ENCODE results near the gene ELMO1. TPM values are rescaled to one million over a fixed set of nuclear protein-coding genes. Genes with fewer than 3 reads are reported as not detected.

Gene ELMO1
- total RNA-seq, 2 donors from 2014 or later, result 66.0 to 72.2 TPM

DNA sequence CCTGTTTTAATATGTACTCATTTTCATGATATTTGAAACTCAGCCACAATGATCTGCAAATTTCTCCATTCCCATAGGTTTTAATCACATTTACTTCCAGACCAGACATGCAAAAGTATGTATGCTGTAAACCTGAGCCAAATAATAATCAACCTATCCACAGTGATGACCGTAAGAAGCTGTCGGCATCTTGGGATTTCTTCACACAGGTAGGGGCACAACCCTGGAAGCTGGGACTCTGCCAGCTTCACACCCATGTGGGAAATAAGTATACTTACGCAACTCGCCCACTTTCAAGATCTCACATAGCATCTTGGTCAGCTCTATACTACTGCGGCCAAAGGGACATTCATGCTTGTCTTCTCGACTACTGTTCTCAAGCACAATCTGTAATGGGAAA lies 352.3 kb downstream of the ELMO1 start:
- TF ChIP-seq, protein P1, sequence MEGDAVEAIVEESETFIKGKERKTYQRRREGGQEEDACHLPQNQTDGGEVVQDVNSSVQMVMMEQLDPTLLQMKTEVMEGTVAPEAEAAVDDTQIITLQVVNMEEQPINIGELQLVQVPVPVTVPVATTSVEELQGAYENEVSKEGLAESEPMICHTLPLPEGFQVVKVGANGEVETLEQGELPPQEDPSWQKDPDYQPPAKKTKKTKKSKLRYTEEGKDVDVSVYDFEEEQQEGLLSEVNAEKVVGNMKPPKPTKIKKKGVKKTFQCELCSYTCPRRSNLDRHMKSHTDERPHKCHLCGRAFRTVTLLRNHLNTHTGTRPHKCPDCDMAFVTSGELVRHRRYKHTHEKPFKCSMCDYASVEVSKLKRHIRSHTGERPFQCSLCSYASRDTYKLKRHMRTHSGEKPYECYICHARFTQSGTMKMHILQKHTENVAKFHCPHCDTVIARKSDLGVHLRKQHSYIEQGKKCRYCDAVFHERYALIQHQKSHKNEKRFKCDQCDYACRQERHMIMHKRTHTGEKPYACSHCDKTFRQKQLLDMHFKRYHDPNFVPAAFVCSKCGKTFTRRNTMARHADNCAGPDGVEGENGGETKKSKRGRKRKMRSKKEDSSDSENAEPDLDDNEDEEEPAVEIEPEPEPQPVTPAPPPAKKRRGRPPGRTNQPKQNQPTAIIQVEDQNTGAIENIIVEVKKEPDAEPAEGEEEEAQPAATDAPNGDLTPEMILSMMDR (IDR thresholded peaks at IDR 0.05), result no peak
- no peaks in the 10 kb centered on the region for H3K9me3 ChIP-seq
- DNase-seq (ENCODE audit: low spot score) (no peak), ATAC-seq (ENCODE audit: insufficient number of reproducible peaks, low FRiP score, low read depth) (no peak)
- H3K27ac ChIP-seq, result no peak overlapping the region
- no peaks in the 10 kb centered on the region for H3K27me3 ChIP-seq (replicated peaks; ENCODE audit: insufficient read depth)
- H3K36me3 ChIP-seq, result no peaks in the 10 kb centered on the region
- H3K4me1 ChIP-seq (ENCODE audit: control insufficient read depth in 1 of 2, low read depth in 2 of 2), result no peaks in the 10 kb centered on the region
- no peak overlapping the region for H3K4me3 ChIP-seq

GRCh38 chr7:37095122-37095521 lies 353.5 kb downstream of the ELMO1 start:
- peaks cover 6 to 7% of the 10 kb centered on the region in 2 donors for H3K4me1 ChIP-seq (ENCODE audit: control insufficient read depth in 1 of 2, low read depth in 2 of 2)
- no peak for ATAC-seq (ENCODE audit: insufficient number of reproducible peaks, low FRiP score, low read depth)
- H3K9me3 ChIP-seq, result no peaks in the 10 kb centered on the region
- TF ChIP-seq, protein P1 (IDR thresholded peaks at IDR 0.05), result no peak
- no peaks in the 10 kb centered on the region for H3K36me3 ChIP-seq
- DNase-seq (ENCODE audit: low spot score), result no peak
- H3K4me3 ChIP-seq, result no peak overlapping the region
- no peaks in the 10 kb centered on the region for H3K27me3 ChIP-seq (replicated peaks; ENCODE audit: insufficient read depth)
- H3K27ac ChIP-seq, result no peak overlapping the region

GRCh38 chr7:37093257-37093656 lies 355.4 kb downstream of the ELMO1 start:
- H3K4me3 ChIP-seq, result no peak overlapping the region
- no peak for ATAC-seq (ENCODE audit: insufficient number of reproducible peaks, low FRiP score, low read depth)
- TF ChIP-seq, protein P1 (IDR thresholded peaks at IDR 0.05), result no peak
- no peaks in the 10 kb centered on the region for H3K9me3 ChIP-seq
- DNase-seq (ENCODE audit: low spot score), result no peak
- no peaks in the 10 kb centered on the region for H3K36me3 ChIP-seq
- no peak overlapping the region for H3K27ac ChIP-seq
- peaks cover 7 to 14% of the 10 kb centered on the region in 2 donors for H3K4me1 ChIP-seq (ENCODE audit: control insufficient read depth in 1 of 2, low read depth in 2 of 2)
- no peaks in the 10 kb centered on the region for H3K27me3 ChIP-seq (replicated peaks; ENCODE audit: insufficient read depth)

DNA sequence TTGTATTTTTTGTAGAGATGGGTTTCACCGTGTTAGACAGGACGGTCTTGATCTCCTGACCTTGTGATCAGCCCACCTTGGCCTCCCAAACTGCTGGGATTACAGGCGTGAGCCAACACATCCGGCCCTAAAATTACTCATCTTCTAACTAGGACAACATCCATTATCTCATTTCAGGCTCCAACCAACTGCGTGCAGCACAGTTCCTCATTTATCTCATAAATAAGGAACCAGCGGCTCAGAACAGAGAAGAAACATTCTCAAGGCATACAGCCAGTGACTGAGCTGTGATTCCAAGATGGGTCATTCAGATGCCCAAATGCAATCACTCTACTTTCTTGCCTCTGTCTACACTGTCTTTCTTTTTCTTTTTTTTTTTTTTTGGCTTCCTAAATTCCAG lies 356.1 kb downstream of the ELMO1 start:
- DNase-seq (ENCODE audit: low spot score) (no peak), ATAC-seq (ENCODE audit: insufficient number of reproducible peaks, low FRiP score, low read depth) (no peak)
- TF ChIP-seq, protein P1 (IDR thresholded peaks at IDR 0.05), result no peak
- Histone ChIP-seq H3K36me3 (no peaks in the 10 kb centered on the region), H3K4me3 (no peak overlapping the region), H3K27me3 (replicated peaks; ENCODE audit: insufficient read depth) (no peaks in the 10 kb centered on the region), H3K27ac (no peak overlapping the region), H3K4me1 (ENCODE audit: control insufficient read depth in 1 of 2, low read depth in 2 of 2) (peaks cover 7 to 14% of the 10 kb centered on the region in 2 donors), H3K9me3 (no peaks in the 10 kb centered on the region)

DNA sequence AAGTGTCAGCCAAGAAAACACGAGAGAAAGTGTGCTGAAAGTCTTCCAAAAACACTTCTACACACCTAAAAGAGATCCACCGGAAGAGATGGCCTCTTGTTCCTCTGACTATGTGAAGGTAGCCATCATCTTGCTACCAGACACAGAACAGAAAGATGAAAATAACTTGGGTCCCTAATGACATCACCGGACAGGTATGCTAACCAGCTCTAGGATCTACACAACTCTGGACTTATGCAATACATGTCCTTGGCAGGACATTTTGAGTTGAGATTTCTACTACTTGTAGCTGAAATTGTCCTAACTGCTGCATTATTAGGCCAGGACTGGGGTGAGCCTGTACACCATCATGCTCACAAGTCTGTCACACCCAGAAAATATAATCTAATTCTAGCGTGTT lies 358.7 kb downstream of the ELMO1 start:
- no peak overlapping the region for H3K4me3 ChIP-seq
- no peak for DNase-seq (ENCODE audit: low spot score)
- H3K4me1 ChIP-seq (ENCODE audit: control insufficient read depth in 1 of 2, low read depth in 2 of 2), result peaks cover 7 to 14% of the 10 kb centered on the region in 2 donors
- H3K9me3 ChIP-seq, result no peaks in the 10 kb centered on the region
- no peaks in the 10 kb centered on the region for H3K27me3 ChIP-seq (replicated peaks; ENCODE audit: insufficient read depth)
- ATAC-seq (ENCODE audit: insufficient number of reproducible peaks, low FRiP score, low read depth), result peak; percentile 92
- TF ChIP-seq, protein P1 (IDR thresholded peaks at IDR 0.05), result no peak
- no peaks in the 10 kb centered on the region for H3K36me3 ChIP-seq
- H3K27ac ChIP-seq, result peak overlapping the region in 1 of 2 donors; percentile 67

Data from thoracic aorta (tissue), 2 donors.